Suprapubic skin (tissue), 4 donors: ENCODE data around the gene LRRTM4.

ENCODE experiments used
- CTCF ChIP-seq, 2 donors: fragments of 200-600 bp in 1 of 2; fragments of 450-650 bp in 1 of 2; sonication (generic) in 1 of 2; IDR thresholded peaks; one replicate each; pipeline ENCODE4 v1.5.1; 2016 to 2019; ENCODE audit warnings: antibody characterized with exemption in 2 of 2, mild to moderate bottlenecking in 1 of 2, moderate library complexity in 1 of 2
- EP300 ChIP-seq: sonication (generic); formaldehyde crosslinking; IDR thresholded peaks from one replicate; pipeline ENCODE4 v1.6.1; 2017; ENCODE audit warnings: antibody characterized with exemption
- POLR2A ChIP-seq, 2 donors: fragments of 450-650 bp; IDR thresholded peaks; one replicate each; pipeline ENCODE4 v1.6.1; 2017; ENCODE audit warnings: antibody characterized with exemption in 2 of 2, mild to moderate bottlenecking in 2 of 2, moderate library complexity in 2 of 2
- POLR2AphosphoS5 ChIP-seq, 3 donors: sonication (generic); formaldehyde crosslinking; IDR thresholded peaks; one replicate each; pipeline ENCODE4 v1.6.1; 2017; ENCODE audit warnings: antibody characterized with exemption in 3 of 3

- TF ChIP-seq POLR2AphosphoS5 (IDR thresholded peaks at IDR 0.05), result no peak
- no peak for TF ChIP-seq CTCF (IDR thresholded peaks at IDR 0.05)
- no peak for TF ChIP-seq EP300
- TF ChIP-seq POLR2A (IDR thresholded peaks at IDR 0.05), result no peak
These were observed 505.5 kb downstream of the LRRTM4 start for GRCh38 chr2:77016443-77017354.
